PC-9 (cell line): ENCODE results near the gene MAN1A1. TPM values are rescaled to one million over a fixed set of nuclear protein-coding genes. Genes with fewer than 3 reads are reported as not detected.

ENCODE experiments used
- BruUV-seq: library from RNA; stranded (reverse); fragments of 400-500 nt; replicated peaks from 2 replicates; lab custom pipeline; 2021; lab: Mats Ljungman, UMichigan
- CTCF ChIA-PET: fragments of 300-600 bp; sonication (Branson Sonifier 250); formaldehyde crosslinking; loops from one replicate; lab custom pipeline; 2022; ENCODE audit warnings: antibody characterized with exemption; lab: Charles Lee
- POLR2A ChIA-PET: fragments of 300-600 bp; sonication (Branson Sonifier 250); formaldehyde crosslinking; loops from one replicate; lab custom pipeline; 2022; ENCODE audit warnings: antibody characterized with exemption; ENCODE audit not compliant: unreplicated experiment; lab: Charles Lee
- DNase-seq, 2 experiments: peaks; one replicate each; pipeline versions ENCODE4 v3.0.0 to v3.0.0-alpha.2; 2015 to 2022; ENCODE audit warnings: mixed read lengths in 1 of 2
- H2AFZ ChIP-seq: fragments of 200-600 bp; sonication (generic); 2 replicates; pipeline ENCODE4 v1.8.1; 2017; ENCODE audit warnings: antibody characterized with exemption
- H3F3A ChIP-seq: fragments of 200-600 bp; sonication (generic); 2 replicates; pipeline ENCODE4 v1.8.1; 2017; ENCODE audit warnings: antibody characterized with exemption, mild to moderate bottlenecking, low read depth; ENCODE audit not compliant: insufficient read depth
- H3K27ac ChIP-seq: fragments of 200-600 bp; sonication (generic); 2 replicates; pipeline ENCODE4 v1.6.1; 2016; ENCODE audit warnings: mixed run types
- H3K27me3 ChIP-seq: fragments of 200-600 bp; sonication (generic); 2 replicates; pipeline ENCODE4 v1.6.1; 2016; ENCODE audit warnings: low read depth, mixed run types; ENCODE audit not compliant: insufficient read depth
- H3K36me3 ChIP-seq: fragments of 200-600 bp; sonication (generic); 2 replicates; pipeline ENCODE4 v1.6.1; 2016; ENCODE audit warnings: low read depth, mixed run types
- H3K4me1 ChIP-seq: fragments of 200-600 bp; sonication (generic); replicated peaks from 2 replicates; pipeline ENCODE4 v1.6.1; 2016; ENCODE audit warnings: mixed run types; ENCODE audit not compliant: insufficient read depth
- H3K4me2 ChIP-seq: fragments of 200-600 bp; sonication (generic); 2 replicates; pipeline ENCODE4 v1.6.1; 2017; ENCODE audit warnings: mixed run types
- H3K4me3 ChIP-seq: fragments of 200-600 bp; sonication (generic); 2 replicates; pipeline ENCODE4 v1.6.1; 2016; ENCODE audit warnings: mixed run types
- H3K79me2 ChIP-seq: fragments of 200-600 bp; sonication (generic); 2 replicates; pipeline ENCODE4 v1.6.1; 2017; ENCODE audit warnings: low read depth, mixed run types
- H3K9me2 ChIP-seq: fragments of 200-600 bp; sonication (generic); 2 replicates; pipeline ENCODE4 v1.8.1; 2017; ENCODE audit warnings: mild to moderate bottlenecking; ENCODE audit not compliant: insufficient read depth
- H3K9me3 ChIP-seq: fragments of 200-600 bp; sonication (generic); 2 replicates; pipeline ENCODE4 v1.8.1; 2016; ENCODE audit warnings: low read depth; ENCODE audit not compliant: insufficient read depth
- H4K20me1 ChIP-seq: fragments of 200-600 bp; sonication (generic); 2 replicates; pipeline ENCODE4 v1.8.1; 2017; ENCODE audit not compliant: insufficient read depth
- CTCF ChIP-seq: fragments of 200-600 bp; sonication (generic); conservative IDR thresholded peaks from 2 replicates; pipeline ENCODE4 v1.6.1; 2017; ENCODE audit warnings: mixed run types, antibody characterized with exemption, mild to moderate bottlenecking, moderate library complexity
- EZH2 ChIP-seq: fragments of 200-600 bp; sonication (generic); IDR thresholded peaks from 2 replicates; pipeline ENCODE4 v1.8.0; 2017; ENCODE audit warnings: antibody characterized with exemption, low read depth
- intact Hi-C: fragments of 100-400 bp; cut with micrococcal nuclease; formaldehyde crosslinking; loops from one replicate; pipeline ENCODE4 v1.10.0; 2022; ENCODE audit not compliant: unreplicated experiment
- total RNA-seq: library from RNA; stranded (reverse); gene quantifications from 2 replicates; pipeline ENCODE4 v1.2.3, GENCODE V29; 2021

MAN1A1 gene
- total RNA-seq, 1 experiment from 2014 or later, result 13.4 TPM

GRCh38 chr6:119350202-119350951 is 816 bp upstream of the MAN1A1 start:
- no TSS peak for BruUV-seq
- H3K27ac ChIP-seq, result peak overlapping the region; percentile 19
- peak; percentile 3 to 52 for DNase-seq
- no peaks in the 10 kb centered on the region for H3K9me3 ChIP-seq
- H4K20me1 ChIP-seq, result no peaks in the 10 kb centered on the region
- peaks cover 13% of the 10 kb centered on the region; the same call in 1 of the 2 replicates for H3K79me2 ChIP-seq
- H2AFZ ChIP-seq, result peak overlapping the region; percentile 95
- POLR2A ChIA-PET, result interaction anchor here (0.6 kb wide), 1 partner anchor 480 kb away, joined by 4 read pairs; no protein-coding TSS in a partner anchor
- H3K4me1 ChIP-seq, result peaks cover 38% of the 10 kb centered on the region
- H3K4me3 ChIP-seq, result peak overlapping the region; percentile 73
- TF ChIP-seq CTCF (no peak), EZH2 (no peak)
- no peaks in the 10 kb centered on the region for H3K9me2 ChIP-seq
- no peaks in the 10 kb centered on the region for H3K36me3 ChIP-seq
- H3F3A ChIP-seq, result peaks cover 11% of the 10 kb centered on the region; the same call in 1 of the 2 replicates
- H3K4me2 ChIP-seq, result peak overlapping the region; percentile 88
- CTCF ChIA-PET, result interaction anchor here (0.6 to 1.4 kb wide), 5 partner anchors 89 to 386 kb away, joined by 3 to 6 read pairs (median 3); no protein-coding TSS in a partner anchor
- intact Hi-C loops, result loop anchor here (1.0 to 5.0 kb wide), 5 partner anchors 278 to 1477 kb away; no protein-coding TSS in a partner anchor
- no peaks in the 10 kb centered on the region for H3K27me3 ChIP-seq

- POLR2A ChIA-PET, result interaction anchor here (0.6 kb wide), 1 partner anchor 195 kb away, joined by 3 read pairs; no protein-coding TSS in a partner anchor
- peak in 1 of 2 experiments; percentile 16 for DNase-seq
- CTCF ChIA-PET, result no interaction called here
- Histone ChIP-seq H3F3A (peaks cover 11% of the 10 kb centered on the region; the same call in 1 of the 2 replicates), H3K79me2 (peaks cover 13% of the 10 kb centered on the region; the same call in 1 of the 2 replicates), H3K36me3 (no peaks in the 10 kb centered on the region), H3K4me2 (peak overlapping the region; percentile 88), H3K4me1 (peaks cover 40% of the 10 kb centered on the region), H3K27ac (no peak overlapping the region), H3K4me3 (peak overlapping the region; percentile 73), H3K9me3 (no peaks in the 10 kb centered on the region), H3K27me3 (no peaks in the 10 kb centered on the region), H2AFZ (peak overlapping the region; percentile 95), H4K20me1 (no peaks in the 10 kb centered on the region), H3K9me2 (no peaks in the 10 kb centered on the region)
- TF ChIP-seq EZH2, result no peak
- TF ChIP-seq CTCF, result no peak
- intact Hi-C loops, result loop anchor here (1.0 to 5.0 kb wide), 3 partner anchors 133 to 378 kb away; no protein-coding TSS in a partner anchor
- no TSS peak for BruUV-seq
Observed at GRCh38 chr6:119348748-119349360, 707 bp downstream of the MAN1A1 start.

- TF ChIP-seq CTCF, result no peak
- ChIA-PET CTCF (interaction anchor here (0.6 kb wide), 1 partner anchor 332 kb away, joined by 4 read pairs; no protein-coding TSS in a partner anchor), POLR2A (interaction anchor here (0.6 to 0.7 kb wide), 3 partner anchors 89 to 551 kb away, joined by 3 to 4 read pairs (median 3); no protein-coding TSS in a partner anchor)
- BruUV-seq, result no TSS peak
- no peaks in the 10 kb centered on the region for H3K9me2 ChIP-seq
- DNase-seq, result peak in 1 of 2 experiments; percentile 20
- H2AFZ ChIP-seq, result peak overlapping the region; percentile 95
- H3K4me1 ChIP-seq, result peaks cover 40% of the 10 kb centered on the region
- H3K79me2 ChIP-seq, result peaks cover 13% of the 10 kb centered on the region; the same call in 1 of the 2 replicates
- intact Hi-C loops, result loop anchor here (5.0 kb wide), 2 partner anchors 134 to 201 kb away; no protein-coding TSS in a partner anchor
- H4K20me1 ChIP-seq, result no peaks in the 10 kb centered on the region
- H3K27ac ChIP-seq, result no peak overlapping the region
- peaks cover 11% of the 10 kb centered on the region; the same call in 1 of the 2 replicates for H3F3A ChIP-seq
- peak overlapping the region; percentile 73 for H3K4me3 ChIP-seq
- peak overlapping the region; percentile 88 for H3K4me2 ChIP-seq
- H3K9me3 ChIP-seq, result no peaks in the 10 kb centered on the region
- H3K27me3 ChIP-seq, result no peaks in the 10 kb centered on the region
- no peaks in the 10 kb centered on the region for H3K36me3 ChIP-seq
Observed at GRCh38 chr6:119348096-119348747, 1.3 kb downstream of the MAN1A1 start.
